GM12873 (cell line): Measurements from ENCODE around the gene HYI.

Experiments
- CTCF ChIP-seq: IDR thresholded peaks from 2 replicates; pipeline ENCODE4 v1.5.1; 2012; ENCODE audit warnings: low read depth, mild to moderate bottlenecking, moderate library complexity, low read length, control low read depth; ENCODE audit not compliant: insufficient read depth; ENCODE audit errors: missing control alignments

HYI gene

GRCh38 chr1:43484367-43484766, 30.6 kb upstream of the HYI start:
- no peak for TF ChIP-seq CTCF

GRCh38 chr1:43482215-43482614, 28.5 kb upstream of the HYI start:
- no peak for TF ChIP-seq CTCF

GRCh38 chr1:43481491-43481890, 27.8 kb upstream of the HYI start:
- no peak for TF ChIP-seq CTCF

- no peak for TF ChIP-seq CTCF
These were observed 25.7 kb upstream of the HYI start for GRCh38 chr1:43479414-43479813.

GRCh38 chr1:43477716-43478115, 24.0 kb upstream of the HYI start:
- no peak for TF ChIP-seq CTCF

- TF ChIP-seq CTCF: no peak
These were observed 19.7 kb upstream of the HYI start for GRCh38 chr1:43473463-43473862.

- TF ChIP-seq CTCF: no peak
These were observed 18.3 kb upstream of the HYI start for GRCh38 chr1:43472087-43472462.

GRCh38 chr1:43469932-43470331, 16.2 kb upstream of the HYI start:
- no peak for TF ChIP-seq CTCF
